Activated CD8-positive, alpha-beta T cell treated with anti-CD3 and anti-CD28 coated beads for 36 hours (primary cell): ENCODE results near the gene NCK2. TPM values are rescaled to one million over a fixed set of nuclear protein-coding genes. Genes with fewer than 3 reads are reported as not detected.

ENCODE experiments used
- ATAC-seq: fragments of 200-7000 bp; cut with Tn5 transposase; one replicate; pipeline ENCODE4 v1.10.0; 2021; ENCODE audit warnings: mild to moderate bottlenecking, moderate library complexity
- CTCF ChIA-PET: fragments of 350-600 bp; sonication (Branson Sonifier 250); formaldehyde crosslinking; loops from one replicate; lab custom pipeline; 2021; ENCODE audit warnings: antibody characterized with exemption; lab: Charles Lee
- POLR2A ChIA-PET: fragments of 350-600 bp; sonication (Branson Sonifier 250); formaldehyde crosslinking; loops from one replicate; lab custom pipeline; 2021; ENCODE audit warnings: antibody characterized with exemption; lab: Charles Lee
- DNase-seq: peaks from one replicate; pipeline ENCODE4 v3.0.0-alpha.2; 2020
- H3K27ac Mint-ChIP-seq: one replicate; pipeline ENCODE4 v1.8.0; 2021; ENCODE audit warnings: mild to moderate bottlenecking, mixed read lengths
- H3K27me3 Mint-ChIP-seq: one replicate; pipeline ENCODE4 v1.8.0; 2021; ENCODE audit warnings: mixed read lengths
- H3K36me3 Mint-ChIP-seq: one replicate; pipeline ENCODE4 v1.8.0; 2021; ENCODE audit warnings: low read depth, mixed read lengths
- H3K4me1 Mint-ChIP-seq: one replicate; pipeline ENCODE4 v1.8.0; 2021; ENCODE audit warnings: low read depth, mixed read lengths
- H3K4me3 Mint-ChIP-seq: one replicate; pipeline ENCODE4 v1.8.0; 2021; ENCODE audit warnings: mild to moderate bottlenecking, moderate library complexity, mixed read lengths
- H3K9me3 Mint-ChIP-seq: one replicate; pipeline ENCODE4 v1.8.0; 2021; ENCODE audit warnings: mixed read lengths
- intact Hi-C: fragments of 100-400 bp; cut with micrococcal nuclease; formaldehyde crosslinking; loops from one replicate; pipeline ENCODE4 v1.10.0; 2022
- total RNA-seq, 2 experiments: library from RNA; stranded (reverse); gene quantifications; one replicate each; pipeline ENCODE4 v1.2.3, GENCODE V29; 2021
- TF ChIP-seq, protein P1 (sequence below): fragments of 200-600 bp; IDR thresholded peaks from one replicate; pipeline ENCODE4 v1.8.0; 2022; ENCODE audit warnings: antibody characterized with exemption, mild to moderate bottlenecking

NCK2 gene
- total RNA-seq, 2 experiments from 2014 or later = 68.3 to 69.7 TPM

DNA sequence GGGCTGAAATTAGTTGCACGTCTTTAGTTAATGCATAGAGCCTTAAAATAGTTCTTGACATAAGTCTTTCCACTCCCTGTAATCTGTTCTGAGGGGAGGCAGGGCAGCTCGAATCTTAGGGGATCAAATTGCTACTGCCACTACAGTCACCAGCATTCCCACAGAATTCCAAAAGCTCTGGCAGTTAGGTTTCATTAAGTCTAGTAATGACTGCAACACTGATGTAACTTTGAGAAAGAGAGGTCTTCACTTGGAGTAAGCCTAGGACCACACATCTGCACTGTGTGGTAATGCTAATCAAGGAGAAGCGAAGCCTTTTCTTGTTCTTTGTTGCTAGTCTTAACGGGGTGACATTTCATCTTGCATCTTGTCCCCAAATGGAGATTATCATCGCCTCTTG, 19.3 kb upstream of the NCK2 start:
- Mint-ChIP-seq H3K4me3 (no peak overlapping the region), H3K9me3 (peaks cover 9% of the 10 kb centered on the region), H3K27ac (no peak overlapping the region), H3K27me3 (peaks cover 1% of the 10 kb centered on the region), H3K4me1 (peaks cover 8% of the 10 kb centered on the region), H3K36me3 (no peaks in the 10 kb centered on the region)
- intact Hi-C loops = no loop called here
- CTCF ChIA-PET = no interaction called here
- ATAC-seq (no peak), DNase-seq (no peak)
- POLR2A ChIA-PET = no interaction called here
- TF ChIP-seq, protein P1, sequence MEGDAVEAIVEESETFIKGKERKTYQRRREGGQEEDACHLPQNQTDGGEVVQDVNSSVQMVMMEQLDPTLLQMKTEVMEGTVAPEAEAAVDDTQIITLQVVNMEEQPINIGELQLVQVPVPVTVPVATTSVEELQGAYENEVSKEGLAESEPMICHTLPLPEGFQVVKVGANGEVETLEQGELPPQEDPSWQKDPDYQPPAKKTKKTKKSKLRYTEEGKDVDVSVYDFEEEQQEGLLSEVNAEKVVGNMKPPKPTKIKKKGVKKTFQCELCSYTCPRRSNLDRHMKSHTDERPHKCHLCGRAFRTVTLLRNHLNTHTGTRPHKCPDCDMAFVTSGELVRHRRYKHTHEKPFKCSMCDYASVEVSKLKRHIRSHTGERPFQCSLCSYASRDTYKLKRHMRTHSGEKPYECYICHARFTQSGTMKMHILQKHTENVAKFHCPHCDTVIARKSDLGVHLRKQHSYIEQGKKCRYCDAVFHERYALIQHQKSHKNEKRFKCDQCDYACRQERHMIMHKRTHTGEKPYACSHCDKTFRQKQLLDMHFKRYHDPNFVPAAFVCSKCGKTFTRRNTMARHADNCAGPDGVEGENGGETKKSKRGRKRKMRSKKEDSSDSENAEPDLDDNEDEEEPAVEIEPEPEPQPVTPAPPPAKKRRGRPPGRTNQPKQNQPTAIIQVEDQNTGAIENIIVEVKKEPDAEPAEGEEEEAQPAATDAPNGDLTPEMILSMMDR = no peak

GRCh38 chr2:105730170-105730569, 14.5 kb upstream of the NCK2 start:
- Mint-ChIP-seq H3K36me3 (no peaks in the 10 kb centered on the region), H3K4me1 (peaks cover 19% of the 10 kb centered on the region), H3K4me3 (no peak overlapping the region), H3K27me3 (no peaks in the 10 kb centered on the region), H3K9me3 (peaks cover 9% of the 10 kb centered on the region), H3K27ac (no peak overlapping the region)
- POLR2A ChIA-PET = interaction anchor here (1.7 kb wide), 1 partner anchor 10 kb away, joined by 3 read pairs; no protein-coding TSS in a partner anchor
- TF ChIP-seq, protein P1 = no peak
- intact Hi-C loops = no loop called here
- CTCF ChIA-PET = interaction anchor here (1.7 kb wide), 1 partner anchor 153 kb away, joined by 4 read pairs; no protein-coding TSS in a partner anchor
- ATAC-seq (no peak), DNase-seq (no peak)

DNA sequence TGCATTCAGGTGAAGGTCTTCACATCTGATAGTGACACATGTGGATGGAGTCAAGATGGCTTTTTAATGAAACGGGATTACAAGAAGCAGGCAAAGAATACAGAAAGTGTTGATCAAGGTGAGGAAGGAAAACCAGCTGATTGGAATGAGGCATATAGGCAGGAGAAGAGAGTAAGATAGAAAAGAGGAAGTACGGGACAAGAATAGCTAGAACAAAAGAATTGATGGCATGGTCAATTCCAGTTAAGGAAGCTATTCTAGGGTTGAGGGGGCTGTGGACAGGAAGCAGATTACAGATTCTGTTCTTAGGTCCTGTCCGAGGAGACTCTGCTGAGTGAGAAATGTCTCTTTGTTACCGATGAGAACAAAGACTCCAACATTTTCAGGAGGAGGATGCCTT, 13.2 kb upstream of the NCK2 start:
- Mint-ChIP-seq H3K36me3 (no peaks in the 10 kb centered on the region), H3K4me3 (no peak overlapping the region), H3K27me3 (no peaks in the 10 kb centered on the region), H3K9me3 (peaks cover 8% of the 10 kb centered on the region), H3K27ac (no peak overlapping the region), H3K4me1 (peaks cover 27% of the 10 kb centered on the region)
- ATAC-seq = no peak
- DNase-seq = no peak
- TF ChIP-seq, protein P1 = no peak
- ChIA-PET CTCF (interaction anchor here (1.6 kb wide), 1 partner anchor 155 kb away, joined by 3 read pairs; no protein-coding TSS in a partner anchor), POLR2A (interaction anchor here (1.0 to 1.7 kb wide), 2 partner anchors 8 to 12 kb away, joined by 3 to 6 read pairs; no protein-coding TSS in a partner anchor)
- intact Hi-C loops = no loop called here

- CTCF ChIA-PET = interaction anchor here (1.6 kb wide), 1 partner anchor 156 kb away, joined by 3 read pairs; no protein-coding TSS in a partner anchor
- Mint-ChIP-seq H3K27ac (no peak overlapping the region), H3K9me3 (peaks cover 3% of the 10 kb centered on the region), H3K36me3 (no peaks in the 10 kb centered on the region), H3K4me1 (peaks cover 27% of the 10 kb centered on the region), H3K4me3 (no peak overlapping the region), H3K27me3 (no peaks in the 10 kb centered on the region)
- TF ChIP-seq, protein P1 = no peak
- POLR2A ChIA-PET = interaction anchor here (1.0 kb wide), 1 partner anchor 9 kb away, joined by 6 read pairs; no protein-coding TSS in a partner anchor
- no peak for ATAC-seq
- intact Hi-C loops = no loop called here
- DNase-seq = no peak
These were observed 12.6 kb upstream of the NCK2 start for GRCh38 chr2:105732101-105732500.

DNA sequence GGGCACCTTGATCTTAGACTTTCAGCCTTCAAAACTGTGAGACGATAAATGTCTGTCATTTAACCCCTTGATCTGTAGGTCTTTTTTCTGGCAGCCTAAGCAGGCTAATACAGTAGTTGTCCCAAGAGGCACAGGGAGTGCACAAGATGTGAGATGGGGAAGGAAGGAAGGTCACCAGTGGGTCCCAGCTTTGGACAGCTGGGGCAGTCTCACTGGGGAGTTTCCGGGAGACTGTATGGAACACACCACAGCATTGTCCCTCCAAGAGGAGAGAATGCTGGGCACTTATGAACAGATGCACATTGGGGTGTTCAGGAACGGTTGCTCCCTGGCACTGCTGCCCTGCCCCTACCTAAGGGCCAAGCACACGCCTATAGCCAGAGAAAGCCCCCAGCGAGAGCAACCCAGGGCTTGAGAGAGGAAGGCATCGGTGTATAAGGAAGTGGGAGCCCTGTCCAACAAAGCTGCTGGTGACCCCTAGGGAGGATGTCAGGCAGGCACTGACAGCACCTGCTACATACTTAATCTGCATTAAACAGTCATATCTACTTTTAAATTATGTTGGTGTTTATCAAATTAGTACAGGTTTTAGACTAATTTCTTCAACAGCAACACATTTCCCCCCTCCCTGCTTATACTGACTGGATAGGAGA, 11.6 kb upstream of the NCK2 start:
- TF ChIP-seq, protein P1 = no peak
- Mint-ChIP-seq H3K36me3 (no peaks in the 10 kb centered on the region), H3K27ac (no peak overlapping the region), H3K27me3 (no peaks in the 10 kb centered on the region), H3K4me3 (no peak overlapping the region), H3K4me1 (peaks cover 31% of the 10 kb centered on the region), H3K9me3 (no peaks in the 10 kb centered on the region)
- ChIA-PET CTCF (no interaction called here), POLR2A (interaction anchor here (1.9 kb wide), 1 partner anchor 13 kb away, joined by 8 read pairs; no protein-coding TSS in a partner anchor)
- intact Hi-C loops = no loop called here
- ATAC-seq = peak; percentile 27
- no peak for DNase-seq
